GM18858 (cell line): ENCODE data around the gene HLCS.

ENCODE experiments used
- ATAC-seq: cut with Tn5 transposase; IDR thresholded peaks from one replicate; pipeline ENCODE4 v1.9.1; 2021; ENCODE audit not compliant: unreplicated experiment

Gene HLCS

DNA sequence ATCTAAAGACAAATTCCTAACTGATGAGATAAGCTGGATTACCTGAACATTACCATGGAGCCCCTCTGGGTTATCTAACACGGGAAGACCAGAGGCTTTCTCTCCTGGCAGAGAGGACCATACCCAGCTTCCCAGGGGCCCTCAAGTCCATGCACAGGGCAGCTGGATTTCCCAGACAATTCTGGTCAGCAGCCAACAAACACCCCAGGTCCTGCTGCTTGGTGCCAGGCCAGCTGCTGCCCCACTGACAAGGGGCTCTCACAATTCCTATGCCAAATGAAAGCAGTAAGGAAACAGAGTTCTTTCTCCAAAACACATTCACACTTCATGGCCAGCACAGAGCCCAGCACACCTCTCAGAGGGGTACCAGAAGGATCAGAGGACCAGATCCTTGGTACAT lies 114.2 kb downstream of the HLCS start:
- ATAC-seq = no peak

DNA sequence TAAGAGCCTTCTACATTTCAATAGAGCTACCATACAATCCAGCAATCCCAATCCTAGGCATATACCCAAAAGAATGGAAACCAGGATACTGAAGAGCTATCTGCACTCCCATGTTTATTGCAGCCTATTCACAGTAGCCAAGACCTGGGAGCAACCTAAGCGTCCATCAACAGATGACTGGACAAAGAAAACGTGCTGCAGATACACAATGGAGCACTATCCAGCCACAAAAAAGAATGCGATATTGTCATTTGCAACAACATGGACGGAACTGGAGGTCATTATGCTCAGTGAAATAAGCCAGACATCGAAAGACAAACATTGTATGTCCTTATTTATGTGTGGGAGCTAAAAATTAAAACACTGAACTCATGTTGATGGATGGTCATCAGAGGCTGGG lies 115.3 kb downstream of the HLCS start:
- ATAC-seq = no peak

DNA sequence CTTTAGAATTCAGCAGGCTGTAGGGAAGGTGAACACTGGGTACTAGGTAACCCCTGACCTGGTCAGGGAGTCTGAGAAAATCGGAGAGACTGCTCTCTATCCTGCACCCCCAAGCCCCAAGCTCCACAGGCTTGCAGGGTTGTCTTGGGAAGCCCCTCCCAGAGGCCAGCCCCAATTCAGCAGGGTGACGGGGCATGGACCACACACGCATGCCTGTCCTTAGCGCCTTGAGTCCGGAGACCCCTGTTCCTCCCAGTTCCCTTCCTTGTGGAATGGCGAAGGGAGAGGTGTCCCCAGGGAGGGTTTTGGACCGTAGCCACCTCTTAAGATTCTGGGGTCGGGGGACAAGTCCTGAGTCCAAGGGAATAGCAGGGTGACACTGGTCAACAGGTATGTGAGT lies 116.1 kb downstream of the HLCS start:
- no peak for ATAC-seq

DNA sequence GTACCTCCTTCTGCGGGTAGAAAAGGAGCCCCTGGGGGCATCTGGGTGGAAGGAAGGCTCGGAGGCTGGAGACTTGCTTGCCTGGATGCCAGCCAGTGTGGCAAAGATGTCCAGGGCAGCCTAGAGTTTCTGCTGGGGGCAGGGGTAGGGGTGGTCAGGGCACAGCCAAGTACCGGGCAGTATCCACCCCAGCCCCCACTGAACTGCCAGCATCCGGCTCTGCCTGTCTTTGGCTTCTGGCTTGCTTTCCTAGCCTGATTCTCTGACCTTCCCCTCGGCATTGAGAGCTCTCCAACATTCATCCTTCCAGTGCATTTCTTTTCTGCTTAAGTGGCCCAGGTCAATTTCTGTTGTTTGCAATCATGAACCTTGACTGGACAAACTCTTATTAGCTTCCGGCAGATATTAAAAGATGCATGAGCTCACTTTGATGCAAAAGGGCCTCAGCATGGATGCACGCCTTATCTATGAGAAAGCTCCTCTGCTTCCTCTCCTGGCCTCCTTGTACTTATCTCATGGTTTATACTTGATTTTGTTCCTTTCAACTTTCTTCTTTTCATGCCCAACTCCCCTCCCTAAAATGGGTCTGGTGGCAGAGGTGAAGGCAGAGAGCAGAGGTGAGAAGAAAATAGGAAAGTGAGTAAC lies 116.9 kb downstream of the HLCS start:
- ATAC-seq = no peak

DNA sequence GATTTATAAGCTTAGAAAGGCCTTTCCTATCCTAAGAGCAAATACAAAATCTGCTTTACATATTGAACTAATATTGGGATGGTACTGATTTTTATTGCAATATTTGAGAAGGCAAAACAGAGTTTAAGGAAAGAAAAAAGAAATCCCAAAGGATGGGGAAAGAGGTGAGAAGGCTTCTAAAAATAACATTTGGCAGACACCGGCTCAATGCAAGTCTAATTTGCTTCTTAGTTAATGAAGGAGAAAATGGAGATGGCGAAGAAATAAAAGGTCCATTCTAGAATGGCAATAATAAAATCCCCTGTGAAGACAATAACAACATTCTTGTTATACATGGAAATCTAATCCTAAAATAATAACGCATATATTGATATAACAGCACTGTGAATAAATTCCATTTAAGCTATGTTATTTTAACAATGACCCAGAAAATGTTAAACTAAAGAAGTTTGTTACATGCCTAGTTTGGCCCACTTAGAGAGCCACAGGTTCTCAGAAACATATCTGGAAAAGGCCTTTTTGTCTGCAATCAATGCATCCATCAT lies 117.7 kb downstream of the HLCS start:
- ATAC-seq = no peak

DNA sequence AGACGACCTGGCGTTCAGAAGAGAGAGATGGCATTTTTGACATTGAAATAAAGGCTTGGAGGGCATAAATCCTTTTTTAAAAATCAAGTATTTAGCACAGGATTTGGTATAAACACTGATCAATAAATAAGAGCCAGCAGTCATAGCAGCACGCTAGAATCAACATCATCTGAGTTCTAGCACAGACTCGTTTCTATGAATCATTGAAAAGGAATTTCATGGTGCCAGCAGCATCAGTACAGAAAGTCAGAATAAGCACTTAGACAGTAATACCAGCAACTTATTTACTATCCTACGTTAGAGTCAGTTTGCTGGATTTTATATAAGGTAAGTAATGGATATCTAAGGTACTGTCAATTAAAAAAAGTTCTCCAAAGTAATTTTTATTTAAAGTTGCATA lies 119.3 kb downstream of the HLCS start:
- no peak for ATAC-seq

DNA sequence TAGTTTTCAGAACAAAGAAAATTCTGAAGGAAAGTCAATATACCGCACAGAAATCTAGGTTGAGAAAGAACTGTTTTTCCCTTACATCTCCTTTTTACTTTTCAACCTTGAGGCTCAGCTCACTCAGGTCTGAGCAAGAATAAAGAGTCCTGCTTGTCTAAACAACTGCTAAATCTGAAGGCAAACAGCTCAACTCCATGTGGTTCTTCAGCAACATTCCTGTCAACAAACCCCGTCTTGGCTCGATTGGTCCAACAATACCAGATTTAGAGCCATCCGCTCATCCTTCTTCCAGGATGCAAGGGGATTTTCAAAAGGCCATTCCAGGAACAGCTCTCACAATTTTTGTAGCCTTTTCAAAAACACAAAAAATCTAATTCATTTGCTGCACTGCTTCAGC lies 119.8 kb downstream of the HLCS start:
- ATAC-seq = no peak

DNA sequence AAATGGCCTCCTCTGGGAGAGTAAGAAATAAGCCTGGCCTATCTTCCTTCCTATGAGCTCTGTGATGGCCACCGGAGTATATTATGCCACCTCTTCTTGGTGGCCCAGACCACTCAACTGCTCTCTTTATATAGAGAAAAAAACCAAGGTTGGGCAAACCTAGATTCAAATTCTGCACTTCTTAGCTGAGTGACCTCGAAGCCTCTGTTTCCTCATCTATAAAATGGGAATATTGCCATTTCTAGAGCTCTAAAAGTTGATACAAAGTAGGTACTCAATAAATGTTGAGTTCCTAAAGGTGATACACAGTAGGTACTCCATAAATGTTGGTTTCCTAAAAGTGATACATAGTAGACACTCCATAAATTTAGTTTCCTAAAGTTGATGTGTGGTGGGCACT lies 120.7 kb downstream of the HLCS start:
- no peak for ATAC-seq

DNA sequence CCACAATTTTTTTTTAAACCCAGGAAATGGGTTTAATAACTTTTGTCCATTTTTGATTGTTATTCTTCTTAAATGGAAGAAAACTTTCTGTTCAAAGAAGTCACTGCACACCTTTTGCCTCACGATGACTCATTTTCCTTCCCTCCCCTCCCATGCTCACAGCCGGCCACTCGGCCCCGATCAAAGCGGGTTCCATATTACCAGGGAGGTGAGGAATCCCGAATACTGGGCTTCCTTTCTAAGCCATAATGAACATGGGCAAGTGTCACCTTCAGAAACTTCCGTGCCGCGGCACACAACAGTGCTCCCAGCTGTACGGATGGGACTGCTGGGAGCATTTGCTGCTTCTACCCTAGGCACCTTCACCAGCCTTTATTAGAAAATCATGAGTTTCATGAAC lies 121.4 kb downstream of the HLCS start:
- ATAC-seq = no peak

DNA sequence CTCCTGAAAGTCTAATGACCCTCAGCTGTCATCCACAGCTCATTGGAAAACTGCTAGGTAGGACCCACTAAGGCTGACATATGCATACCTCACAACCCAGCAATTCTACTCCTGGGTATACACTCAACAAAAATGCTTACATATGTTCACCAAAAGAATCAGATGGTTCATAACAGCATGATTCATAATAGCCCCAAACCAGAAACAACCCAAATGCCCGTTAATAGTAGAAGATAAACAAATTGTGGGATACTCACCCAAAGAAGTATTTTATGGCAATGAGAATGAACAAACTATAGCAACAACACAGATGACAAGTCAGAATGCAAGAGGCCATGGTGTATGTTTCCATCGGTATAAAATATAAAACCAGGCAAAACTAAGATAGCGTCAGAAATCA lies 124.6 kb downstream of the HLCS start:
- no peak for ATAC-seq

DNA sequence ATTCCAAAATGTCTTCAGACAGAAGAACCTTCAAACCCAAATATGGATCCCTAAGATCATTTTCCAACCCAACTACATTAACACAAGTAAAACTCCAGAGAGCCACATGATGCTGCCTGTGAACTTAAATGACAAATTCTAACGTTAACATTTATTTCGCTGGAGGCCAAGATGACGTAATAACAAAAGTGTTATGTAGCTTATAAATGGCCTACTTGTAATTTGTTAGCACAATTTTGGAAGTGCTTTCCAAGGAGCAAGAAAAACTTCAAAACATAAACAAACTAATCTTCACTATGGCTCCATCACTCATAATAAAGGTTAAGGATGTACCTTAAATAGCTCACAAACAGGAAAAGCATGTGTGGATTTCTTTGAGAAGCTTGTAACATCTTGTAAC lies 126.7 kb downstream of the HLCS start:
- ATAC-seq = no peak

DNA sequence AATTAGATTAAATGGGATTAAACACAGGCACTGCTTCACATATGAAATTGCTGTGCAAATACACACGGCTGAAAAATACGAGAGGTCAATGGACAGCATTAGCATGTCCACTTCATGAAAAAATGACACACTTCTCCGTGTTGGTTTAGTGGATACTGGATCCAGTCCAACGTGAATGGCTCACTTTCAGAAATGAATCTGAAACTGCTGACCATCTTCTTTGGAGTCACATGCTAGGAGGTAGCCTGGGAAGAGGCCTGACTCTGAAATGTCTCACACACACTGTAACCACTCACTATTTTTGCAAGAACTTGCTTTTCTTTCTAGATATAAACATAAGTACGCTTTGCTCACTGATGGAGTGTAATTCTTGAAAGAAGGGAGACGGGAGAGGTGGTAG lies 127.3 kb downstream of the HLCS start:
- no peak for ATAC-seq

DNA sequence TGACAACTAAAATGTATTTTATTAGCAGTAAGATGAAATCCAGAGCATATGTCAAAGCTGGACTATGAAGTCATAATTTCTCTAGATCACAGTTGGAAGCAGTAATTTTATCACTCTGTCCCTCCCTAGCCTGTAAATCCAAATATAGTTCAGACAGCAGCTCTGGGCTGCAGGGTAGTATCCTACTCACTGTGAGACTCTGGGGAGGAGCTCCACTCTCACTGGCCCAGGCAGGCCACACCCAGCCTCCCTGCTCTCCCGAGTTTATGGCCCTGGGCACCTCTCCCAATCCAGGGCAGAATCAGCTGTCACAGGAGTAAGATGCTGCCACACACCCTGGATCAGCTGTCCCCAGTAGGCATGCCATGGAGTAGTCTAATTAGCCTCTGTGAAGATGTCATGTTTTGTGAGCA lies 131.1 kb downstream of the HLCS start:
- no peak for ATAC-seq

DNA sequence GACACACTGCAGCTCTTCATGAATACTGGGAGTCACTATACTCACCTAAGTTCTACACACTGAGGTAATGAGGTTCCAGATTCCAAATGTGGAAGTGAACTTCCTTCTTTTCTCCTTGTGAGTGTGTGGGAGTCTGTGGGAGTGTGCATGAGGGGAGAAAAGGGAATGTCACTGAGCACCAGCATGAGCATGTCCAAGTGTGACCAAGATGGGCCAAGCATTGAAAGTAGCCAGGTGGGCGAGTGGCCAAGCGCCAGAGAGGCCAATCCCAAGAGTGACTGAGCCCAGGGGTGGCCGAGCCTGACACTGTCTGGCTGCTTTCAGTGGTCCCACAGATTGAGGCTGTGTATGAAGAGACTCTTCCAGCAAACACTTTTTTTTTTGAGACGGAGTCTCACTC lies 132.3 kb downstream of the HLCS start:
- no peak for ATAC-seq

DNA sequence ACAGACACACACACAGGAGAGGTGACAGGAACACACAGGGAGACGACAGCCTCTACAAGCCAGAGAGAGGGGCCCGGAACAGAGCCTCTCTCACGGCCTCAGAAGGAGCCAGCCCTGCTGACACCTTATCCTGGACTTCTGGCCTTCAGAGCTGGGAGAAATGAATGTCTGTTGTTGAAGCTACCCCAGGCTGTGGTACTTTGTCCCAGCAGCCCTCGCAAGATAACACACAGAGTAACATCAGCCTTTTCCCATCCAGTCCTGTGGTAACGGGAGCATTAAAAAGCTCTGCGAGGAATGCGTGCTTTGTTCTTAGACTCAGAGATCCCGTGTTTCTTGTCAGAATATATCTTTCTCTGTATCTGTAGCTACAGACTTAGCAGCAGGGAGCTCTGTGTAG lies 136.4 kb downstream of the HLCS start:
- no peak for ATAC-seq

DNA sequence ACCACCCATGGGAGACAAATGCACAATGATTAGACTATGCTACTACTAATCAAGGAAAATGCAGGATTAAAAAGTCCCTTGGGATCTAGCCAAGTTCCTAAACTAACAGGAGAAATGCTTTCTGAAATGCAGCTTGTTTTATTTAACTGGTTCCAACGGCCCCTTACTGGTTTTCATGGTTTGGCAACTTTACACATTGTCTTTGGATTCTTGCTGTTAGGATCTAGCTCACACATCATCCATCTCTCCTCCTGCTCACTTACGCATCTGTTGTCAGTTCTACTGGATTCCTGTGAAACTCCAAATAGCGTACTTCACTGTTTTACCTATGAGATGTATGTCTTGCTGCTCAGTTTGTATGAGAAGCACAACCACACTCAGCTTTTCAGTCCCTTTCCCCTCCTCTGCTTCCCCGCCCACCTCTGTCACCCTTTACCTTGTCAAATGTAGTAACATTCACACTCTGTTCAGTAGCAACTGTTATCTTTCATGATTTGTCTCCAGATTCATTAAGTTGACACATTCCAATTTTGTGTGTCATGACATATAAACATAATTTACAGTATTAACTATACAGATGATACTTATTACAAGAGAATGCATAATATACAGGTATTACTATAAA lies 137.5 kb downstream of the HLCS start:
- ATAC-seq = no peak

DNA sequence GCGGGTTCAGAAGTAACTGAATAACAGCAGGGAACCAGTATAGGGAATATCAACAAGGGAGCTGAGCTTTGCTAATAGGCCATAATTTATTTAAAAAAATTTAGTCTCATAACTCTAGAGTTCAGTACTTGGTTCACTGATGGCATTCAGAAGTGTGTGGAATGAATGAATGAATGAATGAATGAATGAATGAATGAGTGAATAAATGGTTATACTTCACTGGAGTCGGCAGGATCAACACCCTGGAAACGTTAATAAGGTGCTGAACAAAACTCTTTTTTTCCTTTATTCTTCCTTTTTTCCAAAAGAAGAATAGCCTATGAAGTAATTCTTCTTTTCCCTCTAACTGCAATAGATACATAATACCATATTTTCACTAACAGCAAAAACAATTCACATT lies 138.3 kb downstream of the HLCS start:
- ATAC-seq = no peak

DNA sequence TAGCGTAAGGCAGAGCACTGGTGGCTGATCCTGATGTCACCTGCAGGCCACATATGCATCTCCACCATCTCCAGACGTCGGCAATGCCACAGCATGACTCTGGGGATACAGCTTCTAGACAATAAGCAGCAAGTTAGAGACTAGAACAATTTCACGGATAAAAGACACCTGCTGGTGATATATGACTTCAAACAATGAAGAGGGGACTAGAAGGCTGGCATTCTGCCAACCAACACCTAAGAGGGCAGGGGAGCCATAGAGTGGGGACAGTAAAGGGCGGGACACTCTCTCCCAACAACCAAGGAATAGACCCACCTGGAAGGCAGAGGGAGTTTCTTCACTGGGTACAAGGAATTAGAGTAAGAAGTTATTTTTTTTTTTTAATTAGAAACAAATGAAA lies 140.8 kb downstream of the HLCS start:
- ATAC-seq = no peak

DNA sequence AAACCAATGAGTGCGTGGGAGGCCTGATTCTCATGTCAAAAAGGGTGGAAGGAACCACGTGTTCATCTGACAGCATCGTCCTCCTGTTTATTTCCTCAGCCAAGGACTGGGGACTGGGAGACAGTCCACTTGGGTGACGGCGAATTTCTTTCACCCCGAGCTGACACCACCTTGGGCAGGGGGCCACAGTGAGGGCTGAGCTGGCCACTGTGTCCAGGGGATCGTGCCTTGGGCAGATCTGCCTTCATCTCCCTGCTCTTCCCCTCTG lies 145.5 kb downstream of the HLCS start:
- ATAC-seq = no peak

DNA sequence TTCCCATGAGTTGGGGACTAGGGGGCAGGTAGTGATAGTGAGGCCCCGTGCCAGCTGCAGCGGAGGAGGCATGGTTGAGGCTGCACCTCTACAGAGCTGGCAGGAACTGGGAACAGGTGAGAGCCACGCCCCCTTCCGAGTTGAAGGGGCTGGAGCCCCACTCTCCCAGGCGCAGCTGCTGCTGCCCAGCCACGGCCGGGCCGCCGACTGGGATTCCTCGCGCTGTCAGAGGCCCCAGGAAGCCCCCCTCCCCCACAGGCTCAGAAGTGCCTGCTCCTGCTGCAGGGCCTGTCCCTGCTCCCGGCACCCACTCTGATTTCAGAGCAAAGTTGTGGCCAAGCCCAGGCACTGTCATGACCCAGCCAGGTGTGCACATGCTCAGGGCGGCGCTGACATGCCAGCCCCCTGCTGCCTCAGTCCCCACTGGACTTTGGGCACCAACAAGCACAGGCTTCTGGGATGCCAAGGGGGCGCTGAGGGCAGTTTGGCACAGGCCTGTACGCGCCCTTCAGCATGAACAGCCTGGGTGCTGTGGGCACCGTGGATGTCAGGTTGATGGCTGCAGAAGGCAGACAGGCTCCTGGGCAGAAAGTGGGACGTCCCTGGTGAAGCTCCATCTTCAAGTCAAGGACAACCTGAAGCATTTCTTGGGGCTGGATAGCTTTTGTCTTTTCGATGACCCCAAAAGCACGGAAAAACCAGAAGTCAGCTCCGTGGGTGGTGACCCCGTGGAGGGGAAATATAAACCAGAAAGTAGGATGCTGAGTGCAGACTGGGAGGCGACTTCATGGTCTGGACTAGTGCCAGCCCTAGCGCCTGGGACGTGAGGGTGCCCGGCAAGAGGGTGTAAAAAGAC lies 146.1 kb downstream of the HLCS start:
- ATAC-seq = no peak

DNA sequence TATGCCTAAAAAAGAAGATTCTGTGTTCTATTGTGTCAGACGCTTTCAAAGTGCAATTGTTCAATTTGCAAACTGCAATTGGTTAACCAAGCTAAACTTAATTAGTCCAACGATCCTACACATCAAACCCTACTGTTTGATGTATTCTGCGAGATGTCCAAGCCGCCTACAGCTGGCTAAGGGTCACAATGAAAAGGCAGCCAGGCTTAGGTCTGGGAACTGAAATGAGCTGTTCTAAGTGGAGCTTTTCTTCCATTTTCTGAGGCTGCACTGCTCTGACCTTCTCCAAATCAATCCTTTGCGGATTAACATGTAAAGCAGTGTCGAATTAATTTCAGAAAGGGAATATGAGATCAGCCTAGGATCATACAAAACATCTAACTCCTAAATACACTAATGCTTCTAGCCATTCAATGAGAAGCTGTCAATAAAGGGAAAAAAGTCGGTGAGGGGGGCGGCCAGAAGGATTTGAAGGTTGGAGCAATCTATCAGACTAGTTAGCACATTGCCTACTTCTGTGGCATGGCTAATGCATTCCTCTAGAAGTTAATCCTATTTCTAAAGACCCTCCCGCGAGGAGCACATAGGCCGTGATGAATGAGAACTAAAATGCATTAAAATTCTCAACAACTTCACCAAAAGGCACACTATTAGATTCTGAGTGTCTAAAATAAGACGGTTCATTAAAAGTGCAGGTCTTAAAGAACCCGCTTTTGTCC lies 148.6 kb downstream of the HLCS start:
- ATAC-seq = no peak
